GM20000 (cell line): ENCODE results near the gene ACAN.

Experiments used
- DNase-seq: peaks from one replicate; pipeline ENCODE4 v3.0.0; 2012; ENCODE audit warnings: low spot score
- TF ChIP-seq, protein P1 (sequence below): IDR thresholded peaks from 2 replicates; pipeline ENCODE4 v1.5.1; 2012; ENCODE audit warnings: mild to moderate bottlenecking, control low read depth; ENCODE audit errors: extremely low read depth, missing control alignments

ACAN gene

DNA sequence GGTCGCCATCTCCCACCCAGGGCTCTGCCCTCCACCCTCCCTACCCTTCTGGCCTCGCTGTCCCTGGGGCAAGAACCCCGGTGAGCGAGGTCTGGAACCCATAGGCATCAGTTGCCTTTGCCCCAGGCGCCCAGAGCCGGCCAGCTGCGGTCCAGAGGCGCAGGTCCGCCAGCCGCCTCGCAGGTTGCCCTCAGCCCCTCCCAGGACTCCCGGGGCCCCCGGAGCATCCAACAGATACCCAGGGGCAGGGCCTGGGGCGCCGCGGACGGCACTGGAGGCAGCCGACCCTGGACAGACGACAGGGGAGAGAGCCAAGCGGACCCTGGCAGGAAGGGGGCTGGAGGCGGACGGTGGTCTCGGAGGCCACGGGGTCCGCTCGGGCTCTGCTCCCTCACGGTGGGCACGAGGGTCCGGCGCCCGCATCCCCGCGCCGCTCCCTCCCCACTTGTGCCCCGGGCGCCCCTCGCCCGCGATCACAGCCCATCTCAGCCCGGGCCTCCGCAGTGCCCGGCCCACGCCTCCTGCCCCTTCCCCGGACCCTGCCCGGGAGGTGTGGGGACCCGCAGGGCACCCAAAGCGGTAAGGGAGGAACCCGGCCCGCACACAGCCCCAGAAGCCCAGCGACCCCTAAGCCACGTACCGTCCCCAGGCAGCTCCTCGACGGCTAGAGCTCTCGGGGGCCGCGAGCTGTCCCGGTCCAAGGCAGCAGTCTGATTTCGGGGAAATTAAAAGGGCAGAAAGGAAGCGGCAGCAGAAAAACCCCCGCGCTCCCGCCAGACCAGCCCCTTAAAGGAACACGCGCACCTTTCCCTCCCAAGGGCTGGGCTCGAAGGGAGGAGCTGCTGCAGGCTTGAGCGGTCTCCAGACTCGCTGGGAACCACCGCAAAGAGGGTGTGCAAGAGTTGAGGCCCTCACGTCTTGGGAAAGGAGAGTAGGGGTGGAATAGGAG lies 91.9 kb downstream of the ACAN start, which contains the start of gene HAPLN3:
Gene HAPLN3 (minus strand): TSS at position 726 of the 949 bp plus-strand sequence. CDS start 8,246 bp downstream, outside the sequence.
- DNase-seq = peak; percentile 78
- TF ChIP-seq, protein P1, sequence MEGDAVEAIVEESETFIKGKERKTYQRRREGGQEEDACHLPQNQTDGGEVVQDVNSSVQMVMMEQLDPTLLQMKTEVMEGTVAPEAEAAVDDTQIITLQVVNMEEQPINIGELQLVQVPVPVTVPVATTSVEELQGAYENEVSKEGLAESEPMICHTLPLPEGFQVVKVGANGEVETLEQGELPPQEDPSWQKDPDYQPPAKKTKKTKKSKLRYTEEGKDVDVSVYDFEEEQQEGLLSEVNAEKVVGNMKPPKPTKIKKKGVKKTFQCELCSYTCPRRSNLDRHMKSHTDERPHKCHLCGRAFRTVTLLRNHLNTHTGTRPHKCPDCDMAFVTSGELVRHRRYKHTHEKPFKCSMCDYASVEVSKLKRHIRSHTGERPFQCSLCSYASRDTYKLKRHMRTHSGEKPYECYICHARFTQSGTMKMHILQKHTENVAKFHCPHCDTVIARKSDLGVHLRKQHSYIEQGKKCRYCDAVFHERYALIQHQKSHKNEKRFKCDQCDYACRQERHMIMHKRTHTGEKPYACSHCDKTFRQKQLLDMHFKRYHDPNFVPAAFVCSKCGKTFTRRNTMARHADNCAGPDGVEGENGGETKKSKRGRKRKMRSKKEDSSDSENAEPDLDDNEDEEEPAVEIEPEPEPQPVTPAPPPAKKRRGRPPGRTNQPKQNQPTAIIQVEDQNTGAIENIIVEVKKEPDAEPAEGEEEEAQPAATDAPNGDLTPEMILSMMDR = no peak

DNA sequence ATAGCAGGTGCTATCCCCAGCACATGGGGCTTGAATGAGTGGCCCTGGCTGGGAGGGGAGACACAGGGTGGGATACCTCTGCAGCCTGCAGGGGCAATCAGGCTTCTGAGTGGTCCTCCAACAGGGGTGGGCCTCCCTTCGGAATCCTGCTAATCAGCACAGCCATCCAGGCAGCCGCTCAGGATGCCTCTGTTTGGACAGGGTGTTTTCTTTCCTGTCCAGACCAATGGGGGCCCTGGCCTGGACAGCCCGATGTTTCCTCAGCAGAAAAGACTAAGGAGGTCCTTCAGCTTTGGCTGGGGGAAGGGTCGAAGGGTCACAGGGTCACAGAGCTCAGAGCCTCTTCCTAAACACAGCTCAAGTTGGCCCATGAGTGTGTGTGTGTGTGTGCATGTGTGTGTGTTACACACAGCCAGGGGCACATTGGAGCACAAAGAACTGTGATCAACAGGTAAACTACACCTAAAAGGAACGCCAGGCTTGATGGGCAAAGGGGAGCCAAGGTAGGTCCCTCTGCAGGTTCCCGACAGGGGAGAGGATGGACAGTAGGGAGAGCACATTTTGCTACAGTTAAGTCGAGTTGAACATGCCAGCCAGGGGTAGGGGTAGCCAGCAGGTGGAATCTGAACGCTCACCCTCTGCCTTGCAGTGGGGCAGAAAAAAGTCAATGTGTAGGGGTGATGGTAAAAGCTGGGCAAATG lies 93.2 kb downstream of the ACAN start:
- TF ChIP-seq, protein P1 = no peak
- no peak for DNase-seq

DNA sequence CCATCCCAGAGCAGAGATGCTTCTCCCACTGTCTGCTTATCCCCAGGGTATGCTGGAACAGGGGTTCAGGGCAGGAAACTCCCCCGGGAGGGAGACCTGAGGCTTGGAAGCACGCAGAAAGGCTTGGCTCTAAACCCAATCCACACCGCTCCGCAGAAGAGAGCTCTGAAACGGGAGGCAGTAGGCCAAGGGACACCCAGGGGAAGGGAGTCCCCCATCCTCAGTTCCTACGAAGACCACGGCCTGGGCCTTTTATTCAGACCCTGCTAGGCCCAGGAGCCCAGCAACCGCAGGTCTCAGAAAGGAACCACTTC lies 93.9 kb downstream of the ACAN start:
- no peak for DNase-seq
- TF ChIP-seq, protein P1 = no peak

DNA sequence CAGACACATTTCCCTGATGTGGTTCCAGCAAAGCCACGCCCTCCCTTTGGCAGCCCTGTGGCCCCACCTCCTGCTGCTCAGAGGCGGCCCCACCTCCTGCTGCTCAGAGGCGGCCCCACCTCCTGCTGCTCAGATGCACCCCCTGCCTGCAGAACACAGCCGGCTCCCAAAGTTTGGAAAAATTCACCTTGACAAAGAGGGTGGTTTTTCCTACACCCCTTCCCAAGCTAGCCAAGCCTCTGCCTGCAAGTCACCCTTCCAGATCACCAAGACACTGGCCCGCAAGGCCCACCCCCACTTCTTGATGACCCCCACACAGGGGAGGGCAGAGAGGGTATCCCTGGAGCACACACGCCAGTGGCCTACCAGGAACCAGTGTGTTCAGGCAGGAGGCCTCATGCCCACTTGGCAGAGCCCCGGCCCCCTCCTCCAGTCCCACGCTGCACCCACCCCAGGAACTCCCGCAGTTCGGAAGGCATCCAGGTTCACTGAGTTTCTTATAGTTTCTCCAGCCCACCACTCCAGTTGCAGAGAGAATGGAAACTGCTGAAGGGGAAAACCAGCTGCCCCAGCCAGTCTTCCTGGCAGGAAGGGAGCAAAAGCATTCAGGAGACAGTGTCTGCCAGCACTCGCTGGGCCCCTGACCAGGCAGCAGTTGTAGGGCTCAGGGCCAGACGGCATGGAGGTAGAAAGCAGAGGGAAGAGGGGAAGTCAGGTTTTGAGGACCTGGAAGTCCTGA lies 94.4 kb downstream of the ACAN start:
- DNase-seq = no peak
- TF ChIP-seq, protein P1 = no peak

DNA sequence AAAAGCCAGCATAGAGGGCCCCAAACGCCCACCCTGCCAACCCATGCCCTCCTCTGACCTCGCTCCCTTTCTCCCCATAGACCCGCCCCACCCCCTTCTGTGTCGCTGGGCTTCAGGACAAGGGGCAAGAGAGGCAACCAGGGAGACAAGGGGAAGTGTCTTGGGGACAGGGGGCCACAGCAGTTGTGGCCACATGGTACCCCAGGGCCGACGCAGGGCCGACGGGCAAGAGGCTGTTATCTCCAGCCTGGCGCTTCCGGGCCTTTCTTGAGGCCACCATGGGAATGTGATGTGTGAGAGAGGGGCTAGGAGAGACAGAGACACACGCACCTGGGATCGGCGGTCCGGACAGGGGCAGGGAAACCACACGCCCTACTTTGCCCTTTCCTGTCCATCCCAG lies 95.5 kb downstream of the ACAN start:
- TF ChIP-seq, protein P1 = no peak
- DNase-seq = no peak

DNA sequence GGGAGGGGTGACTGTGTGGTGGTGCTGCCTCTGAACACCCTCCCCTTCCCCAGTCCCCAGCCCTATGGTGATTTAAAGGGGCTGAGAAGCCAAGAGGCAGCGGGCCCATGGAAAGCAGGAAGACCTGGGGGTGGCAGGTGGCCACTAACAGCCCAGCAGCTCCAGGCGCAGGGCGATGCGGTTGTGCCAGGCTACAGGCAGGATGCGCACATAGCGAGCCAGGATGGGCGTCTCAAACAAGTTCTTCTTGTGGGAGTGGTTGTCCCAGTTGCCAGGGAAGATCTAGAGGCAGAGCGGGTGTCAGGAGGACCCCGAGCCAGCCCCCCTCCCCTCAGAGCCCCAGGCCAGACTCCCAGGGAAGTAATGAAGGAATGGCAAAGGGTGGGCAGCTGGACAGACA lies 96.0 kb downstream of the ACAN start:
- TF ChIP-seq, protein P1 = no peak
- no peak for DNase-seq
